ENCODE results near the gene KNOP1.

Gene KNOP1

GRCh38 chr16:19751478-19752385, 33.7 kb upstream of the KNOP1 start:
- no peak for TF ChIP-seq GATA1 (IDR thresholded peaks at IDR 0.05; ENCODE audit: low read depth, low read length)
- TF ChIP-seq POLR2A (IDR thresholded peaks at IDR 0.05; ENCODE audit: low read length): no peak

GRCh38 chr16:19749571-19750080, 31.6 kb upstream of the KNOP1 start:
- no peak for DNase-seq
- TF ChIP-seq GATA1 (IDR thresholded peaks at IDR 0.05; ENCODE audit: low read depth, low read length) (no peak), POLR2A (IDR thresholded peaks at IDR 0.05; ENCODE audit: low read length) (no peak)

More at GRCh38 chr16:19751478-19752385, 33.7 kb upstream of the KNOP1 start:
- DNase-seq: no peak

GRCh38 chr16:19748389-19749168, 30.6 kb upstream of the KNOP1 start:
- TF ChIP-seq GATA1 (IDR thresholded peaks at IDR 0.05; ENCODE audit: low read depth, low read length): no peak
- TF ChIP-seq POLR2A (IDR thresholded peaks at IDR 0.05; ENCODE audit: low read length): no peak
- DNase-seq: no peak

- TF ChIP-seq POLR2A (IDR thresholded peaks at IDR 0.05; ENCODE audit: low read length): no peak
- no peak for TF ChIP-seq GATA1 (IDR thresholded peaks at IDR 0.05; ENCODE audit: low read depth, low read length)
- DNase-seq: no peak
Observed at GRCh38 chr16:19746561-19746960, 28.5 kb upstream of the KNOP1 start.

GRCh38 chr16:19745286-19746010, 27.4 kb upstream of the KNOP1 start:
- DNase-seq: no peak
- TF ChIP-seq GATA1 (IDR thresholded peaks at IDR 0.05; ENCODE audit: low read depth, low read length) (no peak), POLR2A (IDR thresholded peaks at IDR 0.05; ENCODE audit: low read length) (no peak)

- no peak for TF ChIP-seq GATA1 (IDR thresholded peaks at IDR 0.05; ENCODE audit: low read depth, low read length)
- no peak for TF ChIP-seq POLR2A (IDR thresholded peaks at IDR 0.05; ENCODE audit: low read length)
- DNase-seq: no peak
Observed at GRCh38 chr16:19744670-19745069, 26.6 kb upstream of the KNOP1 start.

- no peak for DNase-seq
- no peak for TF ChIP-seq GATA1 (IDR thresholded peaks at IDR 0.05; ENCODE audit: low read depth, low read length)
Observed at GRCh38 chr16:19743816-19744159, 25.8 kb upstream of the KNOP1 start.

- no peak for DNase-seq
- no peak for TF ChIP-seq POLR2A (IDR thresholded peaks at IDR 0.05; ENCODE audit: low read length)
Observed at GRCh38 chr16:19741354-19741753, 23.3 kb upstream of the KNOP1 start.

- no peak for DNase-seq
- TF ChIP-seq POLR2A (IDR thresholded peaks at IDR 0.05; ENCODE audit: low read length) (no peak), GATA1 (IDR thresholded peaks at IDR 0.05; ENCODE audit: low read depth, low read length) (no peak)
Observed at GRCh38 chr16:19737306-19738038, 19.4 kb upstream of the KNOP1 start.

- DNase-seq: no peak
- TF ChIP-seq POLR2A (IDR thresholded peaks at IDR 0.05; ENCODE audit: low read length) (no peak), GATA1 (IDR thresholded peaks at IDR 0.05; ENCODE audit: low read depth, low read length) (no peak)
Observed at GRCh38 chr16:19735074-19735867, 17.2 kb upstream of the KNOP1 start.

GRCh38 chr16:19733551-19733950, 15.5 kb upstream of the KNOP1 start:
- DNase-seq: no peak
- no peak for TF ChIP-seq GATA1 (IDR thresholded peaks at IDR 0.05; ENCODE audit: low read depth, low read length)
- no peak for TF ChIP-seq POLR2A (IDR thresholded peaks at IDR 0.05; ENCODE audit: low read length)

GRCh38 chr16:19728636-19728965, 10.6 kb upstream of the KNOP1 start:
- no peak for DNase-seq
- TF ChIP-seq POLR2A (IDR thresholded peaks at IDR 0.05; ENCODE audit: low read length) (no peak), GATA1 (IDR thresholded peaks at IDR 0.05; ENCODE audit: low read depth, low read length) (no peak)

GRCh38 chr16:19722981-19723380, 5.0 kb upstream of the KNOP1 start:
- TF ChIP-seq POLR2A (IDR thresholded peaks at IDR 0.05; ENCODE audit: low read length) (no peak), GATA1 (IDR thresholded peaks at IDR 0.05; ENCODE audit: low read depth, low read length) (no peak)
- DNase-seq: no peak

All from erythroblast (primary cell).